Epithelial cell of esophagus (primary cell): ENCODE data around the gene C17orf58.
"Not testable (repeated sequence)": the region's sequence is repeated elsewhere in the genome, so short reads cannot be mapped to it uniquely, and the experiment has no call there.

Experiments
- DNase-seq: peaks from one replicate; pipeline ENCODE4 v3.0.0; 2010; ENCODE audit warnings: low read depth
- H3K4me3 ChIP-seq: 2 replicates; pipeline ENCODE4 v1.5.1; 2011; ENCODE audit warnings: mild to moderate bottlenecking, low read length, control low read depth
- TF ChIP-seq, protein P1 (sequence below): IDR thresholded peaks from 2 replicates; pipeline ENCODE4 v1.5.1; 2011; ENCODE audit warnings: low read depth, mild to moderate bottlenecking, low read length, control low read depth, inconsistent platforms; ENCODE audit not compliant: insufficient read depth; ENCODE audit errors: missing control alignments

The C17orf58 gene

DNA sequence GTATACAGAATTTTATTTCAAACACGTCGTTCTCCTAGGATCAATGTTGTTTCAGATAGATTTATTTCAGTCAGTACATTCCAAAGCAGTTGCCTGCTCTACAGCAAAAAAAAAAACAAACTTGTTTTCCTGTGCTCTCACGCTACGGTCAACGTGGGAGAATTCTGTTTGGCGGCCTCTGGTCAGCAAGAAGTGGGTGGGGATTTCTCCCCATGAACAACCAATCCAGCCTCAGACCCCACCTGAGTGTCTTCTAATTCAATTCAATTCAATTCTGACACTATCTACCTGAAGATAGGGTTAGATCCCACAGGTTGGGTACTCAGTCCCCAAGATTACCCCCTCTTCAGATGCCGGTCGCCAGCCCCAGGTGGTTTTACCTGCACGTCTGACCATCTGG, 22.1 kb downstream of the C17orf58 start:
- TF ChIP-seq, protein P1, sequence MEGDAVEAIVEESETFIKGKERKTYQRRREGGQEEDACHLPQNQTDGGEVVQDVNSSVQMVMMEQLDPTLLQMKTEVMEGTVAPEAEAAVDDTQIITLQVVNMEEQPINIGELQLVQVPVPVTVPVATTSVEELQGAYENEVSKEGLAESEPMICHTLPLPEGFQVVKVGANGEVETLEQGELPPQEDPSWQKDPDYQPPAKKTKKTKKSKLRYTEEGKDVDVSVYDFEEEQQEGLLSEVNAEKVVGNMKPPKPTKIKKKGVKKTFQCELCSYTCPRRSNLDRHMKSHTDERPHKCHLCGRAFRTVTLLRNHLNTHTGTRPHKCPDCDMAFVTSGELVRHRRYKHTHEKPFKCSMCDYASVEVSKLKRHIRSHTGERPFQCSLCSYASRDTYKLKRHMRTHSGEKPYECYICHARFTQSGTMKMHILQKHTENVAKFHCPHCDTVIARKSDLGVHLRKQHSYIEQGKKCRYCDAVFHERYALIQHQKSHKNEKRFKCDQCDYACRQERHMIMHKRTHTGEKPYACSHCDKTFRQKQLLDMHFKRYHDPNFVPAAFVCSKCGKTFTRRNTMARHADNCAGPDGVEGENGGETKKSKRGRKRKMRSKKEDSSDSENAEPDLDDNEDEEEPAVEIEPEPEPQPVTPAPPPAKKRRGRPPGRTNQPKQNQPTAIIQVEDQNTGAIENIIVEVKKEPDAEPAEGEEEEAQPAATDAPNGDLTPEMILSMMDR: no peak
- DNase-seq: no peak
- H3K4me3 ChIP-seq: no peak overlapping the region

DNA sequence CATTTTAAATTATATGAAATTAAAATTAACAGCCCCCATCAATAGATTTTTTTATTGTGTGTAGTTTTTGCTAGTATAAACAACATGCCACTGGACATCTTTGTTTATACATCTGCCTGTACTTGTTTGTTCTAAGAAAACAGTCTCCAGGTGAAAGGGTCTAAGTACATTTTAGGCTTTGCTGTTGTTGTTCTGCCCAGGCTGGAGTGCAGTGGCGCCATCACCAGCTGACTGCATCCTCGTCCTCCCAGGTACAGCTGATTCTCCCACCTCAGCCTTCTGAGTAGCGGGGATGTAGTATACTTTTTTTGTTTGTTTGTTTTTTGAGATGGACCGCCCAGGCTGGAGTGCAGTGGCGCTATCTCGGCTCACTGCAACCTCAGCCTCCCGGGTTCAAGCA, 25.5 kb downstream of the C17orf58 start:
- TF ChIP-seq, protein P1: no peak

DNA sequence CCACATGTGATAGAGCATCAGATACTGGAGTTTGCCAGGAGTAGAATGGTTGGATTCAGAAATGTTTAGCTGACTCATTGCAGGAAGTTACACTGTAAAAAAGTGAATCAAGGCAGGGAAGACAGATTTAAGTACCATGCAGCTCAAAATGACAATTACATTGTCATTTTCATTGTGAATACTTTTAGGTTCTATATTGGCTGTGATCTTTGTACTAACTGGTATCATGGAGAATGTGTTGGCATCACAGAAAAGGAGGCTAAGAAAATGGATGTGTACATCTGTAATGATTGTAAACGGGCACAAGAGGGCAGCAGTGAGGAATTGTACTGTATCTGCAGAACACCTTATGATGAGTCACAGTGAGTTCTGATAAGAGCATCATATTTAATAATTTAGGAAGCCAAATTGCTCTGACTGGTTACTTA, 33.1 kb downstream of the C17orf58 start:
- TF ChIP-seq, protein P1: peak; percentile 61
- not testable (repeated sequence) for H3K4me3 ChIP-seq
- DNase-seq: peak; percentile 73

More for the DNA sequence above, 25.5 kb downstream of the C17orf58 start:
- H3K4me3 ChIP-seq: no peak overlapping the region
- DNase-seq: no peak

DNA sequence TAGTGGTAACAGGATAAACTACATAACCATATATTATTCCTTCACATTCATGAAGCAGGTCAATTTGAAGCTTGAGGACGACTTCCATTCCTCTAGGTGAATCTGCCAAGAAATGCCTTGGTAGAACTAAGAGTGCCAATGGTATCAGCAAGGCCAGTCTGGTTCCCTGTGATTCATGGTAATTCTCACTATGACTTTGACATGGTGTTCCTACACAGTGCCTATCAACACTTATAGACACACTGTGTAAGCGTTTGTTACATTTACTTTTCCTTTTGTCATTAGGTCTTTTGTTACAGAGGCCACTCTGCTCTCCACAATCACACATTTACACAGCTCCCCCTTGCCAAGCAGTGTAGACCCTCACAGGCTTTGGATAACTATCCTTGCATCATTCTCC, 34.1 kb downstream of the C17orf58 start:
- H3K4me3 ChIP-seq, DNase-seq: not testable (repeated sequence)

DNA sequence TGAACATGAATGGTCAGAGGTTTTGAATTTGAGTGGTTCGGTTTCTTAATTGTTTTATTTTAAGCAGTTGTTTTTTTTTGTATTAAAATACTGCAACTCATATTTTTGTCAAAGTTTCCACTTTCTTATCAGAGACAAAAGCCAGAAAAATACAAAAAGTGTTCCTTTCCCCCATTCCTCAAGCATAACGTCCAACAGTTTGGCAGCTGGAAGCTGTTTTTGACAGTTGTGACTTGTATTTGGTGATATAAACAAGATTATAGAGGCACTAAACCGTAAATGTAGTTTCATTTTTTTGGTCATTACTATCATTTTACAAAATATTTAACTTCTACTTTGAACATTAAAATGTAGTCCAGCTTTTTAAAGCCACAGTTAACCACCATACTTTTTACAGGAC, 36.0 kb downstream of the C17orf58 start:
- not testable (repeated sequence) for DNase-seq, H3K4me3 ChIP-seq

DNA sequence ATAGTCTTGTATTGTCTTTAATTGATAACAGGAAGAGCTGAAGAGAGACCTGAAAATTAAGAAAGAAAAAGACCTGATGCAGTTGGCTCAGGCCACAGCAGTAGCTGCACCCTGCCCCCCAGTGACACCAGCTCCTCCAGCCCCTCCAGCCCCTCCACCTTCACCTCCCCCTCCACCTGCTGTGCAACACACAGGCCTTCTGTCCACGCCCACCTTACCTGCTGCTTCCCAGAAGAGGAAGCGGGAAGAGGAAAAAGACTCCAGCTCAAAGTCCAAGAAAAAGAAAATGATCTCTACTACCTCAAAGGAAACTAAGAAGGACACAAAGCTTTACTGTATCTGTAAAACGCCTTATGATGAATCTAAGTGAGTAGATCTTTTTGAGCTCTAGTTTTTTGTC, 36.8 kb downstream of the C17orf58 start:
- DNase-seq: no peak
- H3K4me3 ChIP-seq: no peak overlapping the region
- TF ChIP-seq, protein P1: no peak

DNA sequence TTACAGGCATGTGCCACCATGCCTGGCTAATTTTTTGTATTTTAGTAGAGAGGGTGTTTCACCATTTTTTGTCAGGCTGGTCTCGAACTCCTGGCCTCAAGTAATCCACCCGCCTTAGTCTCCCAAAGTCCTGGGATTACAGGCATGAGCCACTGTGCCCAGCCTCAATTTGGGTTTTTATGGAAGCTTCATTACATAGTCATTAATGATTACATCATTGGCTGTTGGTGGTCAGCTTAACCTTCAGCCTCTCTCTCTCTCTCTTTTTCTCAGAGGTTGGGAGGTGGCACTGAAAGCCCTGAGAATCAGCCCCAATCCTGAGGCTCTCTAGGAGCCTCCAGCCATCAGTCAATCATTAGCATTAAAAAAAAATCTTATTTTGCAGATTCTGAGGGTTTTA, 45.3 kb downstream of the C17orf58 start:
- H3K4me3 ChIP-seq: no peak overlapping the region
- TF ChIP-seq, protein P1: no peak
- no peak for DNase-seq

DNA sequence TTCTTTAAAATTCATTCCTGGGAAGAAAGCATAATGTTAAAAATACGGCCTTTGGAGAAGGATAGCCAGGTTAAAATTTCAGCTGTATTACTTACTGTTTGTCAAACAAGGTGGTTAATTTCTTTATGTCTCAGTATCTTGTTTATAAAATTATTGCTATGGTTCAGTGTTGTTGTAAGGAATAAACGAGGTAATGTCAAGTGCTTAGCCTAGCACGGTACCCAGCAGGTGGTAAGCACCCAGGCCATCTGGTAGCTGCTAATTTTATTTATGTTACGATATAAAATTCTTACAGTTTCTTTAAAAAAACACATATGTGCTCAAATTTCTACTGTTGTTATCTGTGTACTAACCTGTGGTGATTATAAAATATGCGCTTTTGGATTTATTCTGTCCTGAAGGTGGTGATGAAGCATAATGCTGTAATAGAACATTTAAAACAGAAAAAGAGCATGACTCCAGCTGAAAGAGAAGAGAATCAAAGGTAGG, 48.9 kb downstream of the C17orf58 start:
- H3K4me3 ChIP-seq: no peak overlapping the region
- no peak for DNase-seq
- TF ChIP-seq, protein P1: no peak
